SU-DHL-6 (cell line): ENCODE results near the gene RANBP1.

Experiments used
- H2AFZ ChIP-seq: fragments of 200-600 bp; sonication (generic); 2 replicates; pipeline ENCODE4 v1.6.1; 2014; ENCODE audit warnings: low read depth, mild to moderate bottlenecking, moderate library complexity, mixed read lengths, antibody characterized with exemption, low read length; ENCODE audit not compliant: severe bottlenecking
- H3F3A ChIP-seq: fragments of 200-600 bp; shearing (Covaris generic); 2 replicates; pipeline ENCODE4 v1.6.0; 2016; ENCODE audit warnings: antibody characterized with exemption, mild to moderate bottlenecking; ENCODE audit not compliant: insufficient read depth
- H3K27ac ChIP-seq: fragments of 200-600 bp; sonication (generic); 2 replicates; pipeline ENCODE4 v1.5.1; 2016; ENCODE audit warnings: low read depth, mild to moderate bottlenecking, low read length, moderate library complexity, mixed read lengths
- H3K27me3 ChIP-seq: fragments of 200-600 bp; sonication (generic), shearing (Covaris generic); 2 replicates; pipeline ENCODE4 v1.6.0; 2014; ENCODE audit warnings: mild to moderate bottlenecking, low read length
- H3K36me3 ChIP-seq: fragments of 200-600 bp; sonication (generic); 2 replicates; pipeline ENCODE4 v1.6.1; 2014; ENCODE audit warnings: mild to moderate bottlenecking, low read length, mixed read lengths
- H3K4me2 ChIP-seq: fragments of 300-600, 200-600 bp; shearing (Covaris generic), sonication (generic); 2 replicates; pipeline ENCODE4 v1.6.0; 2014; ENCODE audit warnings: low read length, low read depth, mild to moderate bottlenecking; ENCODE audit not compliant: poor library complexity, severe bottlenecking
- H3K4me3 ChIP-seq: fragments of 200-600 bp; sonication (generic); 2 replicates; pipeline ENCODE4 v1.5.1; 2014; ENCODE audit warnings: antibody characterized with exemption, low read length, mild to moderate bottlenecking, mixed read lengths; ENCODE audit not compliant: insufficient read depth, poor library complexity, severe bottlenecking
- H3K79me2 ChIP-seq: fragments of 200-600 bp; sonication (generic); 2 replicates; pipeline ENCODE4 v1.6.1; 2014; ENCODE audit warnings: mild to moderate bottlenecking, low read length, moderate library complexity; ENCODE audit not compliant: insufficient read depth
- H3K9ac ChIP-seq: fragments of 200-600 bp; sonication (generic); 2 replicates; pipeline ENCODE4 v1.7.0; 2014; ENCODE audit warnings: mild to moderate bottlenecking, low read length
- H3K9me2 ChIP-seq: fragments of 200-600 bp; sonication (generic); replicated peaks from 2 replicates; pipeline ENCODE4 v1.6.1; 2014; ENCODE audit warnings: low read length; ENCODE audit not compliant: insufficient read depth
- H3K9me3 ChIP-seq: fragments of 200-600 bp; sonication (generic); 2 replicates; pipeline ENCODE4 v1.6.1; 2014; ENCODE audit warnings: low read length, mixed read lengths; ENCODE audit not compliant: insufficient read depth
- H4K20me1 ChIP-seq: fragments of 200-600 bp; sonication (generic); 2 replicates; pipeline ENCODE4 v1.6.1; 2014; ENCODE audit warnings: low read depth, mild to moderate bottlenecking, antibody characterized with exemption, low read length, moderate library complexity, mixed read lengths
- EZH2phosphoT487 ChIP-seq: fragments of 200-600 bp; sonication (generic), shearing (Covaris generic); conservative IDR thresholded peaks from 2 replicates; pipeline ENCODE4 v1.6.1; 2018; ENCODE audit warnings: mild to moderate bottlenecking, antibody characterized with exemption, low read length, moderate library complexity, mixed read lengths
- TF ChIP-seq, protein P1 (sequence below): fragments of 200-600 bp; sonication (generic); IDR thresholded peaks from one replicate; pipeline ENCODE4 v1.5.1; 2017; ENCODE audit warnings: antibody characterized with exemption, mild to moderate bottlenecking, low read length, moderate library complexity; ENCODE audit not compliant: insufficient read depth, poor library complexity, severe bottlenecking

RANBP1 gene

DNA sequence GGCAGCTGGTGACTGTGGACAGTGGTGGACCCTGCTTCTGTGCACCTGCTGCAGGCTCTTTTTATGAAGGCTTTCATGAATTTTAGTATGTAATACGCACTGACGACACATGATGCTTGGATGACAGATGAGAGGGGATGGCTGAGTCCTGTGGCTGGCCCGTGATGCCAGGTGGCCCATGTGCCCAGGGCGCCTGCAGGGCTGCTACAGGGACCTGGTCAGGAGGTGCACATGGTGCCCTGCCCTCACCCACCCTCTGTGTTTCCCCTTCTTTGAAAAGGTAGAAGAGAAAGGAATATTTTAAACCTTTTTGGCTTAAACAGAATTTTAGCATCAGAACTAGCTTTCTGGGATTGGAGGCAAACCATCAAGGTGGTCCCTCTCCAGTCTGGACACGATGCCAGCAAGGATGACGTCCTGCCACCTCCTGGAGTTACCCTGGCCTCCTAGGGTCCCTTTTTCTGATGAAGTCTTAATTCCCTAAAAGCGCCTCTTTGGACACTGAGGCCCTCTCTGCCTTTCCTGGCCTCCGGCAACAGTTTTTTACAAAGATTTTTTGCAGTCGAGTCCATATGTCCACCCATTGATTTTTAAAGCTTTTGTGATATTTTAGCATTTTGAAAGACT, 5.4 kb upstream of the RANBP1 start:
- Histone ChIP-seq H3K27ac (peak overlapping the region; percentile 21; the same call in 1 of the 2 replicates), H3K79me2 (no peaks in the 10 kb centered on the region), H3F3A (peaks cover 15% of the 10 kb centered on the region), H3K36me3 (no peaks in the 10 kb centered on the region), H3K9ac (no peak overlapping the region), H3K4me2 (no peak overlapping the region), H2AFZ (no peak overlapping the region), H4K20me1 (no peaks in the 10 kb centered on the region), H3K9me3 (no peaks in the 10 kb centered on the region), H3K27me3 (no peaks in the 10 kb centered on the region), H3K9me2 (no peaks in the 10 kb centered on the region), H3K4me3 (no peak overlapping the region)
- no peak for TF ChIP-seq EZH2phosphoT487
- TF ChIP-seq, protein P1, sequence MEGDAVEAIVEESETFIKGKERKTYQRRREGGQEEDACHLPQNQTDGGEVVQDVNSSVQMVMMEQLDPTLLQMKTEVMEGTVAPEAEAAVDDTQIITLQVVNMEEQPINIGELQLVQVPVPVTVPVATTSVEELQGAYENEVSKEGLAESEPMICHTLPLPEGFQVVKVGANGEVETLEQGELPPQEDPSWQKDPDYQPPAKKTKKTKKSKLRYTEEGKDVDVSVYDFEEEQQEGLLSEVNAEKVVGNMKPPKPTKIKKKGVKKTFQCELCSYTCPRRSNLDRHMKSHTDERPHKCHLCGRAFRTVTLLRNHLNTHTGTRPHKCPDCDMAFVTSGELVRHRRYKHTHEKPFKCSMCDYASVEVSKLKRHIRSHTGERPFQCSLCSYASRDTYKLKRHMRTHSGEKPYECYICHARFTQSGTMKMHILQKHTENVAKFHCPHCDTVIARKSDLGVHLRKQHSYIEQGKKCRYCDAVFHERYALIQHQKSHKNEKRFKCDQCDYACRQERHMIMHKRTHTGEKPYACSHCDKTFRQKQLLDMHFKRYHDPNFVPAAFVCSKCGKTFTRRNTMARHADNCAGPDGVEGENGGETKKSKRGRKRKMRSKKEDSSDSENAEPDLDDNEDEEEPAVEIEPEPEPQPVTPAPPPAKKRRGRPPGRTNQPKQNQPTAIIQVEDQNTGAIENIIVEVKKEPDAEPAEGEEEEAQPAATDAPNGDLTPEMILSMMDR, result no peak

DNA sequence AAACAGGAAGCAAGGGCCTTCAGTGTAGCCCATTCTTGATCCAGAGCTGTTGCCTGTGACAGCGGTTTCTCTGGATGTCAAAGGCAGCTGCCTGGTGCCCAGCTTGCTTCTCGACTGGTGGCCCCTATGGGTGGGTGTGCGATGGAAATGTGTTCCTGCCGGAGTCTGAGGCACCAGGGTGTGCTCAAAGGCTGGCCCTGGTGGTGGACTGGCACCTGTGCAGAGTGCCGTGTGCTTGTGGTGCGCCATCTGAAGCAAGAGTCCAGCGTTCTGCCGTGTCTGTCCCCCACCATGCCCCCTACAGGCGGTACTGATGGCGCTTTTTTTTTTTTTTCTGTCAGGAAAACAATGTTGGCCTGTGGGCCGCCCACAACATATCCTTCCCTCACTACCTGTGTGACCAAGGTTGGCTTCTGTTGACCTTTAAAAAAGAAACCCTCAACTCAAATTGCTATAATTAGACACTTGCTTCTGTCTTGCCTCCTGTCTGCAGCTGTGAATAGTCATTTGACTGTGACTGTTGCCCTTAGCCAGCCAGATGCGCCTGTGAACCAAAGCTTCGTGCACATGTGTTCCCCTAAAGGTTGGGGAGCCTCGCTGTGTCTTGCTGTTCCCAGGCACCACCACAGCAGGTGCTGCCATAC, 4.7 kb upstream of the RANBP1 start:
- Histone ChIP-seq H3K27ac (peak overlapping the region; percentile 21), H3K36me3 (no peaks in the 10 kb centered on the region), H3K79me2 (peaks cover 5% of the 10 kb centered on the region; the same call in 1 of the 2 replicates), H3K9me2 (no peaks in the 10 kb centered on the region), H3K4me3 (no peak overlapping the region), H3K4me2 (no peak overlapping the region), H3K27me3 (no peaks in the 10 kb centered on the region), H3F3A (peaks cover 15% of the 10 kb centered on the region), H3K9me3 (no peaks in the 10 kb centered on the region), H4K20me1 (no peaks in the 10 kb centered on the region), H3K9ac (no peak overlapping the region), H2AFZ (no peak overlapping the region)
- TF ChIP-seq, protein P1, result peak; percentile 22
- no peak for TF ChIP-seq EZH2phosphoT487

DNA sequence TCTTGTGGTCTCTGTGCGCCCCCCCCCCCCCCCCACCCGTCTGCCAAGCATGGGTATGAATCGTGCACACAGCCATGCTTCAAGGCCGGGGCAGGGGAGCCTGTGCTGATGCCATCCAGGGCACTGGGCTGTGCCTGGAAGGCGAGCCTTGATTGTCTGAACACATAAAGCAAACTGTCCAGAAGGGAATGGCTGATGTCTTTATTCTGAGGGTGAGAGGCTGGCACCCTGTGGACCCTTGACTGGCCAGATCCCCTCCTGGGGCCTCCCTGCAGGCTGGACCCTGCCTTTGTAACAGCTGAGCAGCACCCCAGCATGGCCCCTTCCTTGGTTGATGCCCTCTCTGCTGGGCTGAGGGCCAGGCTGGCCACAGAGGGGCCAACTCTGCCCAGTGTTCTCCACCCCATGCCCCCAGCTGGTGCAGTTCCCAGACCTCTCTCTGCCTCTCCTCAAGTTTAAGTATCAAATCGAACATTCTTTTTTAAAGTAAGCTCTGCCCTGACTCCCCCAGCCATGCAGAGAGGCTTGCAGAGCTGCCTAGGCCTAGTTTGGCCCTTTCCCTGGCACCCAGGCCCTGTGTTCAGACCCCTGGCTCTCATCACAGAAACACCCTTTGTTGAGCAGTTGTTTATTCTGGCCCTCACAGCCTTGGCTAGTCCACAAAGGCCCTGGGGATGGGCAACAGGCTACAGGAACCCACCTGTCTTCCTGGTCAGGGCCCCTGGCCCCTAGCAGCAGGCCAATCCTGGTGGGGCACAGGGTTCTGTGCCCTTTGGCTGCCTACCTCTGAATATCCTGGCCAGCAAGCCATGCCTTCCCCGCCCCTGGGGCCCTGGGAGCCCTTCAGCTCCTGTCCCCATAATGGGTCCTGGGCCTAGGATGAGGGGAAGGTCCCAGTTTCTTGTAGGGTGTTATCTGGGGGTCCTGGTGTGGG, 3.9 kb upstream of the RANBP1 start:
- H3K79me2 ChIP-seq, result peaks cover 12% of the 10 kb centered on the region; the same call in 1 of the 2 replicates
- no peaks in the 10 kb centered on the region for H4K20me1 ChIP-seq
- no peak overlapping the region for H3K4me2 ChIP-seq
- H2AFZ ChIP-seq, result no peak overlapping the region
- H3K9me2 ChIP-seq, result no peaks in the 10 kb centered on the region
- peak overlapping the region; percentile 32; the same call in 1 of the 2 replicates for H3K27ac ChIP-seq
- H3K9ac ChIP-seq, result no peak overlapping the region
- no peaks in the 10 kb centered on the region for H3K9me3 ChIP-seq
- TF ChIP-seq EZH2phosphoT487, result no peak
- TF ChIP-seq, protein P1, result no peak
- no peaks in the 10 kb centered on the region for H3K27me3 ChIP-seq
- H3F3A ChIP-seq, result peaks cover 15% of the 10 kb centered on the region
- H3K4me3 ChIP-seq, result no peak overlapping the region
- H3K36me3 ChIP-seq, result no peaks in the 10 kb centered on the region
